Superior temporal gyrus (tissue), 1 donor: ENCODE data around the gene GLRX5.
A peak's percentile ranks its signal among the peaks of the same experiment; 100 is the strongest.

Experiments
- DNase-seq: peaks from one replicate; pipeline ENCODE4 v3.0.0-alpha.2; 2016; ENCODE audit errors: extremely low spot score

The GLRX5 gene

DNA sequence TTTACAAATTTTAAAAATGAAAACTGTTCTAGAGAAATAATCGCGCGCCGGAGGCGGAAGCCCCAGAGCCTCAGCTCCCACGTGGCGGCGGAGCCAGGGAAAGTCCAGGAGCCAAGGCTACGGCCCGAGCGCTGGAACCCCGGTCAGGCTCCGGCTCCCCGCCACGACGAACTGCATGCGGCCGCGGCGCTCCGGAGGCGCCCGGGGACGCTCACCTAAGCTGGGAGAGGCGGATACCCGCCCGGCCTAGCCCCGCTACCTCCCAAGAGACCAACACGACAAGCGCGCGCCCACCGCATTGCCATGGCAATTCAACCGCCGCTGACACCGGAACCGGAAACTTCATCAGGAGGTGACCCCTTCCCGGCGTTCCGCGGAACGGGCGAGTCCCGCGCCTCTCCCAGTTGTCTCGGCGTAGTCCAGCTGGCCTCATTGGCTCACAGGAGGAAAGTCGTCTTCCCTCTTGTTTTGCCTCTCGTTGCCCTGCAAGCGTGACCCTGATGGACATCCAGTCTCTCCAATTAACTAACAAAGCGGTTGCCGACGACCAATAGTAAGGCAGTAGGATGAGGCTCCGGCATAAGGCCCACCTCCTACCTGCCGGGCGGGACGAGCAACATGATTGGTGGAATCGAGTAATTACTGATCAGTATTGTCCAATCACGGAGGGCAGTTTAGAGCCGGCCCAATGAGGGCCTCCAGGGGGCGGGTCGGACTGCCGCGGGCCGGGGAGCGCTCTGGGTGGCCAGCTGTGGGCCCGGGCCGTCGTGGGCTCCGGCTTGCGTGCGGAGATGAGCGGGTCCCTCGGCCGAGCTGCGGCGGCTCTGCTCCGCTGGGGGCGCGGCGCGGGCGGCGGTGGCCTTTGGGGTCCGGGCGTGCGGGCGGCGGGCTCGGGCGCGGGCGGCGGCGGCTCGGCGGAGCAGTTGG lies at the start of gene GLRX5:
Gene GLRX5, plus strand, starts transcription at position 752 of the 927 bp plus-strand sequence. Its CDS starts 40 bp downstream, at position 792.
- DNase-seq: peak; percentile 100

DNA sequence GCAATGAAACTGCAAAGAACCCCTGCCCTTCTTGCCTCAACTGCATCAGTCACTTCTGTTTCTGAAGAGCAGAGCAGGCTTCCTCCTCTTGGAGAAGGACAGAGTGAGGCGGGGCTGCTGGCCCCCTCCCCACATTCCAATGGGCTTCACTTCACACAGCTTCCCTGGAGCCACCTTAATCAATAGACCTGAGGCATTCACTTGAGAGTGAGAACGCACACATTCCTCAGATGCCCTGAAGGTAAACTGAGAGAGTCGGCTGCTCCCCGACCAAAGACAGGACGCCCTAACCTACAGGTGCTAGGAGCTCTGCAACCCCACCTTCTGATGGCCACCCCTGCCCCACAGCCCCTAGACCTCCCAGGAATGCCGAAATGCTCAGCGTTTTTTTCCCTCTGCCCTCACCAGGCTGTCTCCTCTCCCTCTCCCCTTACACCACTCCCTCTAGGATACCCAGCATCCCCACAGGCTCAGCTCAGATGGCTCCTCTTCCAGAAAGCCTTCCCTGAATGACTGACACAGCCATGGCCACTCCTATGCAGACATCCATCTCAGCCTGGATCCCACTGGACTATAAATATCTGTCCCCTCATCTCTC lies 49.5 kb upstream of the GLRX5 start:
- DNase-seq: no peak

DNA sequence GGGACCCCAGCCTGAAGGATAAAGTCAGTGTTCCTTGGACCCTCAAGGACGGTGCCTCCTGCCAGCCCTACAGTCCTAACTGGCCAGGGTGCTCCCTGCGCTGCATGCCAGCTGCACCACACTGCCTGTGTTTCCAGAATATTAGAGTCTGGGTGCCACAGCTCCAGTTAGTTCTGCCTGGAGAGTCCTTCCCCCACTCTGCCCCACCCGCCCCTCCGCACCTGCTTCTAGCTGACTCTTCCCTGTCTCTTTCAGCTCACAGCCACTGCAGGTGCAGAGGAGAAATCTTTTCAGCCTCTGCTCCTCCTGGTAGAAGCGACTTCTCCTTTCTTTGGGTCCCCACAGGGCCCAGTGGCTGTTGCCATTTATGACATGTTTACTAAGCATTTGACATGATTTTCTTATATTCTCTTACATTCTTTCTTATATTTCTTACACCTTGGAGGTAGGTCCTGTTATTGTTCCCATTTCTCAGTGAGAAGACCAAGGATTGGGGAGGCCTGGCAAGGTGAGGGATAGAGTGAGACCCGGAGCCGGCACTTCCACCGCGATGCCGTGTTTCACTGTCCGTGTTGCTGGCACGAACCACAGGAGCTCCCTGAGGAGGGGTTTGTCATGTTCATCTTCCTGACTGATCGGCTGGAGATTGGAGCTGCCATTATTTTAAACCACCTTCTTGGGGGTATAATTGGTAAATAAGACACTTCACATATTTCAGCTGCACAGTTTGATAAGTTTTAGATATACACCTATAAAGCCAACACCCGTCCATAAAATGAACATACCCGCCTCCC lies 47.8 kb upstream of the GLRX5 start:
- DNase-seq: no peak

DNA sequence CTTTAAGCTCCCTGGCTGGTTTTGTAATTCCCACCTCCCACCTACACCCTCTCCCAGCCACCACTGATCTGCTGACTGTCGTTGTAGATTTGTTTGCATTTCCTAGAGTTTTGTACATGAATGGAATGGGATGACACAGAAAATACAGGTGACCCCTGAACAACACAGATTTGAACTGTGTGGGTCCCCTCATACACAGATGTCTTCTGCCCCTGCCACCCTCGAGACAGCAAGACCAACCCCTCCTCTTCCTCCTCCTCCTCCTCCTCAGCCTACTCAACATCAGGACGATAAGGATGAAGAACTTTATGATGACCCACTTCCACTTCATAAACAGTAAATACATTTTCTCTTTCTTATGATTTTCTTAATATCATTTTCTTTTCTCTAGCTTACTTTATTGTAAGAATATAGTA lies 47.2 kb upstream of the GLRX5 start:
- DNase-seq: no peak

DNA sequence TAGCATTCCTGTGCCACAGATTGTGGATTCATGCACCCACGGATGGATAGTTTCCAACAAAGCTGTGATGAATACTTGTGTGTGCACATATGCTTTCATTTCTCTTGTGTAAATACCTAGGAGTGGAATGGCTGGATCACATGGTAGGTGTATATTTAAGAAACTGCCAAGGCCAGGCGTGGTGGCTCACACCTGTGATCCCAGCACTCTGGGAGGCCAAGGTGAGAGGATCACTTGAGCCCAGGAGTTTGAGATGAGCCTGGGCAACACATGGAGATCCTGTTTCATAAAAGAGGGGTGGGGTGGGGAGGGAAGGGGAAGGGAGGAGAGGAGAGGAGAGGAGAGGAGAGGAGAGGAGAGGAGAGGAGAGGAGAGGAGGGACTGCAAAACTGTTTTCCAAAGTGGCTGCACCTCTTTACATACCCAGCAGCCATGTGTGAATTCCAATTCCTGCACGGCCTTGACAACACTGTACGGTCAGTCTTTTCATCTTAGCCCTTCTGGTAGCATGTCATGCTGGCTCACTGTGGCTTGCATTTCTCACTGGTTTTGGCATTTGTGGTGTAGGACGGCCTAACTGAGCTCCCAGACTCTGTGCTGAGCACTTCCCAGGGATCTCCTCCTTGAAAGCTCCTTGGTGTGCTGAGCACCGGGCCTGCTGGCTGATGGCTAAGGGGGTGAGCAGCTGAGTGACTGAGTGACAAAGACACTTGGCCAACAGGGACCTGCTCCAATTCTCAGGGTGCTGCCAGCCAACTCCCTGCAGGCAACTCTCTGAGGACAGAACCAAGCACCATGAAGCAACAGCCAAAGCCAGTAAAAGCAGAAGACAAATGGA lies 46.3 kb upstream of the GLRX5 start:
- peak; percentile 41 for DNase-seq

DNA sequence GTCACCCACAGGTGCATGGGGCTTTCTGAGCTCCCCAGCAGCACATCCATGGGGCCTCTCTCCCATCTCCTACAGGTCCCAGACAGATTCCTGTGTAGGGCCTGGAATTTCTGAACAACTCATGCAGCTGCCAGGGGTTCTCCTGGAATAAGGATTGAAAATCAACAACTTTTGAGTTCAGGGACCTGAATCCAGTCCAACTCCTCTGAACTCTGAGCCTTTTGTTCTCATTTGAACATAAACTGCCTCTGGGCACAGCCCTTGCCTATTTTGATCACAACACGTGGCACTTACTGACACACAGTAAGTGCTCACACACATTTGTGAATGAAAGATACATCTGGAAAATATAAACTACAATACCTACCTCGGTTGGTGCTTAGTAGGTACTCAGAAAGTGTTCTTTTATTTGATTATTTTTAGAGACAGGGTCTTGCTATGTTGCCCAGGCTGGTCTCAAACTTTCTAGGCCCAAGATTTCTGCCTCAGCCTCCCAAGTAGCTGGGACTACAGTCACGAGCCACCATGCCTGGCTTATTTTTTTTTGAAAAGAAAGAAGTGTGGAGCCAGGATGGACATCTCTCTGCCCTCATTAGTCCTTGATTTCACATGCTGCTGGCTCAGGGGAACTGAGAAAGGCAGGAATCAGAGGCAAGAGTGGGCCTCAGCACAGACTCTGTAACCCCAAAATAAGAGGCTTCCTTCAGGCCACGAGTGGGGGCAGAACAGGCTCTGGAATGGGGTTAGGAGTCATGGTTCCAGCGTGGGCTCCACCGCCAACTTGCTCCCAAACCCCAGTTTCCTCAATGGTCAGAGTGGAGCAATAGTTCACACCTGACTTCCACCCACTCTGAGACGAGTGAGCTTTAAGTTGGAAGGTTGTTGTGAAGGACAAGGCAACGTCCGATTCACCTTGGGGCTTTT lies 45.4 kb upstream of the GLRX5 start:
- peak; percentile 61 for DNase-seq

DNA sequence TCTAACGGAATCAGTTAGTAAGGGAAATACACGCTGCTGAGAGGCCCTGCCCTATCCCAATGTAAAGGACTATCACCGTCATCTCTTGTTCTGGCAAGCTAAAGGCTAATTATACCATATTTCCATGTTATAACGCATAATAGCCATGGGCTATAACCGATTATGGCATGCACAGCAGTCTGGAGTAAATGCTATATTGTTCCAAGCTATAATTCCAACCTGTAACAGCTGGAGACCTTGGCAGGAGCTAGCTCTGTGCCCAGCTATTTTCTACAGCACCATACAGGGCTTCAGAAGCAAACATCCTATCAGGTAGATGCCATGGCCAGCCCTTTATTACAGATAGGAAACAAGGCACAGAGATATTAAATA lies 44.7 kb upstream of the GLRX5 start:
- DNase-seq: no peak

DNA sequence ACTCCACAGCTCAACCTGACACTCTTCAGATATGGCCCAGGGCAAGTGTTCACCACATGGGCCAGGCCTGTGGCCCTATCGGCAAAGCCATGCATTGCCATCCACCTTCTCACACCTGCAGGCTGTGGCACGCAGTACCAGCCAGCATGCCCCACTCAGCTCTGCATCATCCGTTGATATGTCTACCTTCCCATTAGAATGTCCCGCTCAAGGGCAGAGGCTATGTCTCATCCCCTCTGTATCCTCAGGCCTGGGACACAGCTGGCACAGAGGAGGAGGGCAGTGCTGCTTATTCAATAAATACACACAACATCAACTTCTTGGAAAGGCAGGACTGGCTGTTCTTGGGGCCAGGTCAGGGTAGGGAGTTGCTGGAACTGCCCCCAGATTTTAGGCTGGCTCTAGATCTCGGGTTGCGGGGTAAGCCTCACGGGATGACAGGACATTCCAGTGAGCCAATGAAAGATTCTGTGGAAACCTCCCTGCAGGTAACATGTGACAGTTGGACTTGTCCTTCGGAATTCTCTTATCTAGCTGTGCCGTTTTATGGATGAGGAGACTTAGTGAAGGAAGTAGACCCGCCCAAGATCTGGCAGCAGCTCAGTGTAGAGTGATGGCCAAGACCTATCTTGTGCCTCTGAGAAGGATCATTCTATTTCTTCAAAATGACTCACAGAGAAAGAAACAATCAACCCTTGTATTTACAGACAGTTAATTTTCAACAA lies 44.0 kb upstream of the GLRX5 start:
- no peak for DNase-seq

DNA sequence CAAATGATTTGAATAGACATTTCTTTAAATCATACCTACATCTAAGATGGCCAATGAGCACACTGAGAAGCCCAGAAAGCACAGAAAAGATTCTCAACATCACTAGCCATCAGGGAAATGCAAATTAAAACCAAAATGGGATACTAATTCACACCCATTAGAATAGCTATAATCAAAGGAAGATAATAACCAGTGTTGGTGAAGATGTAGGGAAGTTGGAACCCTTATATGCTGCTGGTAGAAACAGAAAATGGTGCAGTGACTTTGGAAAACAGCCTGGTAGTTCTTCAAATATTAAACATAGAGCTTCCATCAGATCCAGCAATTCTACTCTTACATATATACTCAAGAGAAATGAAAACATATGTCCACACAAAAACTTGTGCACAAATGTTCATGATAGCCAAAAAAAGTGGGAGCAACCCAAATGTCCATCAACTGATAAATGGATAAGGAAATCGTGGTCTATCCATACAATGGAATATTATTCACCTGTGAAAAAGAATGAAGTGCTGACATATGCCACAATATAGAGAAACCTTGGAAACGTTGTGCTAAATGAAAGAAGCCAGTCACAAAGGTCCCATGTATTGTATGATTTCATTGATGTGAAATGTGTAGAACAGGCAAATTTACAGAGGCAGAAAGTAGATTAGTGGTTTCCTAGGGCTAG lies 42.8 kb upstream of the GLRX5 start:
- no peak for DNase-seq

DNA sequence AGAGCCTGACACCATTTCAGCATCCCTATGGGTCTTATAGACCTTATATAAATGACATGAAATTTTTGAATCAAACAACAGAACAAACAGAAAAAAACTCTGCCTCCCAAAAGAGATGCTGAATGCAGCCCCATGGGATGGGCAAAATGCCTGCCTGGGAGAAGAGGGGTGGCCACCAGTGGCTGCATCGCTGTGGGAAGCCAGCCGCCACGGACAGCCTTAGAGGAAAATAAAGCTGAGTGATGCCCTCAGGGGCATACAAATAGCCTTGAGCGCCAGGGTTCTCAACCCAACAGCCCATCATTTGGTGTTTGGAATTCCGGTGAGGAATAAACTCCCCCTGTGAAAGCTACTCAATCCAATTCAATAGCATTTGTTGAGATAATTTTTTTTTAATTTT lies 41.3 kb upstream of the GLRX5 start:
- no peak for DNase-seq

DNA sequence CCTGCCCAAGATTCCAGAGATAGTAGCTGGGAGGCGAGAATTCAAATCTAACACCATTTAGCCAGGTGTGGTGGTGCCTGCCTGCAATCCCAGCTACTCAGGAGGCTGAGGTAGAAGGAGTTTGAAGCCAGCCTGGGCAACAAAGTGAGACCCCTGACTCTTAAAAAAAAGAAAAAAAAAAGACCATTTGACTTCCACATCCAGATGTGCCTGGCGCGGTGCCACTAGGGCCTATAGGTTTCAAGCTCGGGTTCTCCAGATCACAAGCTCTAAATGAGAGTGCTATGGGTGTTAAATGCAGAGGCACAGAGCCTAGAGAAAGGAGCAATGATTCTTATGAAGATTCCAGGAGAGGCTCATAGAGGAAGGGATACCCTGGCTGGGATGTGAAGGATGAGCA lies 40.9 kb upstream of the GLRX5 start:
- DNase-seq: no peak

DNA sequence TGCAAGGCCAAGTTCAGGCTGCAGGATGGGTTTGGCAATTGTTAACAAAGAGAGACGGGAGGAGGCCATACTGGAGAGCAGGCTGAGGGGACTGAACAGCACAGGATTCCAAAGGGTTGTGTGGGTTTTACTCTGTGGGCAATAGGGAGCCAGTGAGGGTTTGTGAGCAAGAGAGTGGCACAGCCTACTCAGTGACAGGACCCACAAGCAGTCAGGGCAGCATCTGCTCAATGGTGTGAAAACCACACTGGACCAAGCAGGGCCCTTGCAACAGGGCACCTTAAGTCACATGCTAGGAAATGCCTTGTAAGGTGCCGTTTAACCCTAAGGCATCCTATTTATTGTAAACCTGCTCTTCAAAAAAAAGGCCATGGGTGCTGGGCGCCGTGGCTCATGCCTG lies 40.4 kb upstream of the GLRX5 start:
- no peak for DNase-seq

DNA sequence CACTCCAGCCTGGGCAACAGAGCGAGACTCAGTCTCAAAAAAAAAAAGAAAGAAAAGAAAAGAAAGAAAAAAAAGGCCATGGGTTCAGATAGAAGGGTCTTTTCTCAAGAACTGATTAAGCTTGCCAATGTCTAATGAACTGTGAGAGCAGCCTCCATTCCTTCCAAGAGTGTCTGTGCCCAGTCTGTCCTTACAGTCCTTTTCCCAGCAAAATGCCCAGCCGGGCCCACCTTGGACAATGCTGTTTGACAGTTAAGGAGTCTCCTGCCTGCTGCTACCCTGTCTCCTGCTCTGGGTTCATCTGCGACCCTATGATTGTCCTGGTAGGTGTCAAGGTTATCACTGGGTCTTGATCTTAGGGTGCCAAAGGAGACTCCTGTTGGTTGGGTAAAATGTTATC lies 39.8 kb upstream of the GLRX5 start:
- no peak for DNase-seq

DNA sequence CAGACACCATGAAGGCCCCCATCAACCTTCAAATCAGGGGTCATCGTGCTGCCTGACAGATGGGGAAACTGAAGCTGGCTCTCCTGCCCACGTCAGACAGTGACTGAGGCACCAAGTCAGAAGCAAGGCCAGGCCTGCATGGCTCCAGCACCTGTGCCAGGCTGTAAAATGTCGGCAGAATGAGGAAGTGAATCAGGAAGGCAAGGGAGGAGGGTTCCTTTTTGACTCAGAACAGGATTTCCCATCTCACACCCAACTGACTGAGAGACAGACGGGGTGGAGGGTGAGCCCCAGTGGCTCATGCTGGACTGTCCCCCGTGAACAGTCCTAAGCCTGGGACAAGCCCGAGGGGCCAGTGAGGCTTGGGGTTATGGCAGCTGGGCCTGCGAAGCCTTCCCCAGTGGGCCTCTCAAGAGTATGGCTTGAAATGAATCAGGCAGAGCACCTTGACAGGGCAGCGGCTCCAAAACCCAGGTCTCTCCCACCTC lies 39.3 kb upstream of the GLRX5 start:
- DNase-seq: no peak

DNA sequence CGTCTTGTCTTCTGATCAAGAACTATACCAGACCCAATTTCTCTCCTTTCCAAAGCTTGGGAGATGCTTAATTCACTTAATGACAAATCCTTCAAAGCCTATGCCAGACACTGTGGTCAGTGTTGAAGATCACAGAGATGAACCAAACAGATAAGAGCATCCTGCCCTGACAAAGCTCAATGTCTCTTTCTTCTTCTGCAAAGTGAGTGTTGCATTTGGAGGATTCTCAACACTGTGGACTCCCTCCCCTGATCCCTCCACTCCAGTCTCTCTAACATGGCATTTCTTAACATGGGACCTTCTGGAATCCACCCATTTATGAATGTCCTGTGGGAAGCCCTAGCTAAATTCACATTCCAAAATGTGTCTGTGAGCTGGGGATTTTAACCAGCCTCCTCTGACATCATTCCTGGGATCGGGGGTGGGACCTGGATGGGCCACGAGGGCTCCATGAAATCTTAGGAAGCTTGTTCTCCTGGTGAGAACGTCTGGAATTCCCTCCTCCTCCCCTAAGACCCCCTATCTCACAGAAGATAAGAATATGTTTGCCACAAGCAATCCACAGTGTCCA lies 38.7 kb upstream of the GLRX5 start:
- DNase-seq: no peak

DNA sequence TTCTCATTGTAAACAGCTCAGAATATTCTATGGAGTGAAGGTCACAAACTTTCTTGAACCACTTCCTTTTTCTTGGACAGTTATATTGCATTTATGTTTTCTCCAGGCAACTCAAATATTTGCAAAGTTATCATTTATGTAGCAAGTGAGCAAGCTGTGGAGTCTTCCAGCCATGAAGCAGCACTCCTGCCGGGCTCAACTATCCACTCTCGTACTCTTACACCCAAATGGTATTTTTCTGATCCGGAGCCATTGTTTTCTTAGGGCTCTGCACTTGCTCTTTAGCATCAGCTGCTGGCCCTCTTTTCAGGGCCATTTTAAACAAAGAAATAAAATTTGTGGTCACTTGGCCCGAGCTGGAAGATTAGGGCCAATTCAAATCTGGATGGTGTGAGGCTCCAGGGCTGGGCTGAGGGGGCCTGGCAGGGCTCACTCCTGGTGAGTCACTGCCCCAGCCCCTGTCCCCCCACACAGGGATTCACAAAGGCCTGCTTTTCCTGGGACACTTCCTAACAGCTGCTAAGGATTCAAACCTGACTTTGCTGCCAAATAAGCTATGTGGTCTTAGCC lies 38.1 kb upstream of the GLRX5 start:
- no peak for DNase-seq

DNA sequence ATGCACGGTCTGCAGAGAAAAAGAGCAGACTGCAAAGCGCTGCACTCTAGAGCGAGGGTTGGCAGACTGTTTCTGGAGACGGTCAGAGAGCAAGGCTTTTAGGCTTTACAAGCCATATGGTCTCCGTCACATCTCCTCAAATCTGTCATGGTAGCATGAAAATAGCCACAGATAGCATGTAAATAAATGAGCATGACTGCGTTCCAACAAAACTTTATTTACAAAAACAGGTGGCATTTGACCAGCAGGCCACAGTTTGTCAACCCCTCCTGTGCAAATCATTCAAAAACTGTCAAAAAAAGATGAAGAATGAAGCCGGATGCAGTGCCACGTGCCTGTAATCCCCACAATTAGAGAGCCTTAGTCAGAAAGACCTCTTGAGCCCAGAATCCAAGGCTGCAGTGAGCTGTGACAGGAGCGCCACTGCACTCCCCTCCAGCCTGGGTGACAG lies 37.3 kb upstream of the GLRX5 start:
- peak; percentile 50 for DNase-seq

DNA sequence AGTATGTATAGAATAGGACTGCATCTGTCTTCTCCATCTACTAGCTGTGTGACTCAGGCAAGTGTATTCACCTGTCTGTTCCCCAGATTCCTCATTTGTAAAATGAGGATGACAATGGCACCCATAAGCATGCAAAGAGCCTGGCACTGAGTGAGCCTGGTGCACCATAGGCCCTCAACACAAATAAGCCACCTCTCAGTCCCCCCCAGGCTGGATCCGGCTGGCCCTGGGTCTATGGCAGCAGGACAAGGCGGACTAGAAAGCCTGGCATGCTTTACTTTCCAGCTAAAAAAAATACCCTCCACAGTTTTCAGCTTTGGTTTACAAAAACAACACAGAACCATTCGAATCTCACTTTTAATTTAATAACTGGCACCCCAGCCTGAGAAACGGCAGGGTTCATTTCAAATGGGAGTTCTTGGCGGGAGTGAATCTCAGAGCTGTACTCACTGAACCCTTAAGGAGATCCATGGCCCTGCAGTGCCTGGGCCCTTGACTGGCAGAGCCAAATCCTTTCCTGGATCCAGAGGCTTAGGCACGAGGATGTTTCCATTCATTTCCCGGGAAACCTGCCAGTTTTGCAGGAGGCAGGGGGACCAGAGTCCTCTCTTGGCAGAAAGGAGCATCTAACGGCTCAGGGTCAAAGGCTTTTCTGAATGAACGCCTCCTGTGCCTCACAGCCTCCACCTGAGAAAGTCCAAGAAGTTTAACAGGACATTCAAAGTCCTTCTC lies 36.1 kb upstream of the GLRX5 start:
- DNase-seq: peak; percentile 76
